A172 (cell line): ENCODE results near the gene SLC6A17. TPM values are rescaled to one million over a fixed set of nuclear protein-coding genes. Genes with fewer than 3 reads are reported as not detected.

ENCODE experiments used
- DNase-seq: peaks from one replicate; pipeline ENCODE4 v3.0.0-alpha.2; 2015; ENCODE audit warnings: low spot score
- total RNA-seq: library from RNA; depleted of rRNA; stranded (reverse); fragments of >200 nt; shearing (Covaris generic); gene quantifications from 2 replicates; pipeline ENCODE4 v1.2.3, GENCODE V29; 2014; rRNA removed

The SLC6A17 gene
- total RNA-seq, 1 experiment from 2014 or later: 0.33 TPM

DNA sequence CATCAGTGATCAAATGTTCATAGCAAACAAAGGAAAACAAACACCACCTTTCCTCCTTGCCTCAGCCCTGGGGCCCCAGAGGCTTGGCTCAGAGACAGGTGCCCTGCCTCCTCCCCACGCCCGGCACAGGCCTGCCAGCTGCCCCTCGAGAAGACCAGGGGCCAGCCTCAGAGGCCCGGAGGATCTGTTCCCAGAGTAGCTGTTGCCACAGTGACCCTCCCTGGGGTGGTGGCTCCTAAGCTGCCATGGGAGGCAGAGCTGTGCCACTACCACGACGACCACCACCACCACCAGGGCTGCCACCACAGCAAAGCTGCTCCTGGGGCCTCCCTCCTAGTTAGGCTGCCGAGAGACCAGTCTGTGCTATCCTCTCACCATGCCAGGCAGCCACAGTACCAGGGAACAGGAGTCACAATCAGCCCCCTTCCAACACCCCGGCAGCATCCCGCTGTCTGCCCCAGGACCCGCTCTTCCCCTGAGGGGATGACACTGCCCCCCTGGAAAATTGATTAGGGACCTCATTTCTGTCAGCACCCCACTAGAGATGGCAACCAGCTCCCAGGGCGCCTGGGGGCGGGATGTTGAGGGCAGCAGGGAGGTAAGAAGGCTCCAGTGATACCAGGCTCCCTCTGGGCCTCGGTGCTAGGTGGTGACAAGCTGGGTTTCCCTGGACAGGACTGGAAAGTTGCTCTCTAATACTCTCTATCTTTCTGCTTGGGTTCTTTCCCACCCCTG, 90.3 kb downstream of the SLC6A17 start:
- no peak for DNase-seq

DNA sequence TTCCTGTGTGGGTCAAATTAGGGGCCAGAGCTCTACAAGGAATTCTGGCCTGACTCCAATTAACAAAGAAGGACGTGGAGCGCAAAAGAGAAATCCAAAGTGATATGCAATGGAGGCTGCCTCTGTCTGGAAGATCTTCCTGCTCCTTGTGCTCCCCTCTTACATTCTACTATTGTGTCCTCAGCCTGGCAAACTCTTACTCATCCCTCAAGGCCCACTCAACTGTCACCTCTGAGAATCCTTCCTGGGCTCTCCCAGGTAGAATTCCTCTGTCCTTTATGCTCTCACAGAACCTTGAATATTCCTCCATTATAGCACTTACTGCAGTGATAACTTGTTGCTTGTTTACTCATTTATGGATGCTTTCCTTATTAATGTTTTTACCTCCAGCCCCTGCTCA, 91.2 kb downstream of the SLC6A17 start:
- DNase-seq: no peak

DNA sequence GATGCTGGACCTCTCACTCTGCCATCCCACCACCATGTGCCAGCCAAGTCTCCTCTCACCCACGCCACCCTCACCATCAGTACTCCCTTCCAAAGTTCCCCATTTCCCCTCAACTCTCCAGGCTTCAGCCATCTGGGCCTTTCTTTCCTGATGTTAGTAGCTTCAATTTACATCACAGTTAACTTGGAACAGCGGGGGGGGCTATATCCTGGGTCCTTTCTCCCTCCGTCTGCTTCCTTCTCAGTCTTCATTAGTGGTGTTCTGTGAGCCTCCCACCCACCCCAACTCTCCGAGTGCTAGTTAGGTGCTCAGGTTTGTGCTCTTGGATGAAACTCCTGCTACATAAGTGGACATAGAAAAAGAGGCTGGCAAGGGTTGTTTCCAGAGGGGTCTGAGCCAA, 91.8 kb downstream of the SLC6A17 start:
- no peak for DNase-seq

DNA sequence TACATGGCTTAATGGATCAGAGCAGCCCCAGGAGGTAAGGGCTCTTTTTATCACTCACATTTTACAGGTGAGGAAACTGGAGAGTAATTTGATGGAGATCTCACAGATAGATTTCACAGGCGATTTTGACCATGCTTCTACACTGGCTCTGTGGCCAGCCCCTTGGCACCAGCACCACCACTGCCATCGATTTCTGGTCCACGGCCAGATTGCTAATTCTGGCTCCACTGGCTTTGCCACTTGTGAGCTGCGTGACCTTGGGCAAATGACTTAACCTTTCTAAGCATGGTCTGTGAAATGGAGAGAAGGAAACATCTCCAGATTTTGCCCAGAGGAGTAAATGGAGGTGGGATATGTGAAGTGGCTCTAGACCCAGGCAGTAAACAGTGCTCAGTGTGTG, 92.4 kb downstream of the SLC6A17 start:
- DNase-seq: no peak

GRCh38 chr1:110243146-110243545, 92.9 kb downstream of the SLC6A17 start:
- DNase-seq: no peak

DNA sequence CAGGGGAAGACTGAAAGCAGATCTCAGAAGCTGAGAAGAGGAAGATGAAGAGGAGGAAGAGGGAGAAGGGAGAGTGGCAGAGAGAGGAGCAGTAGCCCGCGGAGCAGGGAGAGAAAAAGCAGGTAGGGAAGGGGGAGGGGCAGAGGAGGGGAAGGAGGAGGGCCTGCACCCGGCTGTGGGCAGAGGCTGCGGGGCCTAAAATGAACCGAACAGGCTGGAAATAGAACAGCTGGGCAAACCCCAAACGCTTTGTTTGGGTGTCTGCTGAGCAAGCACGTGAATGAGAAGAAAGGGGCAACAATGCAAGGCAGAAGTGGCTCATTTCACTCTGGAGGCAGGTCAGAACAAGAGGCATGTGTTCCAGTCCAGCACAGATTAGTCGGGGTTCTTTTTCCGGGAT, 93.3 kb downstream of the SLC6A17 start:
- no peak for DNase-seq

- no peak for DNase-seq
These were observed 95.8 kb downstream of the SLC6A17 start for GRCh38 chr1:110245876-110246620.

GRCh38 chr1:110248746-110249145, 98.5 kb downstream of the SLC6A17 start:
- DNase-seq: no peak

GRCh38 chr1:110249256-110249655, 99.0 kb downstream of the SLC6A17 start:
- no peak for DNase-seq

- DNase-seq: no peak
These were observed 99.7 kb downstream of the SLC6A17 start for GRCh38 chr1:110250008-110250407.

DNA sequence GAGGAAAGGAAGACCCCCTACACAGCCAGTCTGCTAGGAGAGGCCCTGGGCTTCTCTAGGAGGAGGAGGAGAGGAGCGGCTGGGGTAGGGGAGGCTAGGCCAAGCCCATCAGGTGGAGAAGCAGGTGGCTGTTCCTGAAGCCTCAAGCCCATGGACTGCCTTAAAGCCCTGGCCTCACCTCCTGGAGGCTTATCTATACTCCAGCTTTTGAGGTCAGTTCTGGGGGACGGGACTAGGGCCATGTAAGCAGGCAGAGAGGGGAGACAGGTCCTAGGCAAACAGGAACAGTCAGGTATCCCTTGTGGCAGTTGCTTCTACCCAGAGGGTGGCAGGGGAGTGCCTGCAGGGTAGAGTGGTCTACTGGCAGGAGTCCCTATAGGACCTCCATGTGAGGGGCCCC, 100.5 kb downstream of the SLC6A17 start:
- DNase-seq: no peak

Other genes starting within 250 kb of the SLC6A17 start
- 46.2 and 61.2 TPM in 2 replicates for gene CSF1, start 239.6 kb upstream of the SLC6A17 start, total RNA-seq
- gene AHCYL1, start 165.7 kb upstream of the SLC6A17 start, total RNA-seq: 36.6 and 37.6 TPM in 2 replicates
- 24.4 and 25.7 TPM in 2 replicates for gene STRIP1, start 115.9 kb upstream of the SLC6A17 start, total RNA-seq
- gene ALX3, start 79.8 kb upstream of the SLC6A17 start, total RNA-seq: not detected in 2 replicates
- 0.83 TPM in 1 of 2 replicates, not detected in the other for gene UBL4B, start 38.1 kb upstream of the SLC6A17 start, total RNA-seq
- 0.86 and 1.2 TPM in 2 replicates for gene KCNC4, start 59.8 kb downstream of the SLC6A17 start, total RNA-seq
- 25.9 and 27.6 TPM in 2 replicates for gene RBM15, start 188.9 kb downstream of the SLC6A17 start, total RNA-seq
- 31.0 and 35.0 TPM in 2 replicates for gene SLC16A4, start 240.5 kb downstream of the SLC6A17 start, total RNA-seq